Myometrial cell (primary cell): ENCODE results near the gene CACNB3. TPM values are rescaled to one million over a fixed set of nuclear protein-coding genes. Genes with fewer than 3 reads are reported as not detected.

ENCODE experiments used
- total RNA-seq: library from RNA; depleted of rRNA; stranded (reverse); fragments of >200 nt; gene quantifications from 2 replicates; pipeline ENCODE4 v1.2.3, GENCODE V29; 2015

Gene CACNB3
- 28.4 and 31.1 TPM in 2 replicates for total RNA-seq

DNA sequence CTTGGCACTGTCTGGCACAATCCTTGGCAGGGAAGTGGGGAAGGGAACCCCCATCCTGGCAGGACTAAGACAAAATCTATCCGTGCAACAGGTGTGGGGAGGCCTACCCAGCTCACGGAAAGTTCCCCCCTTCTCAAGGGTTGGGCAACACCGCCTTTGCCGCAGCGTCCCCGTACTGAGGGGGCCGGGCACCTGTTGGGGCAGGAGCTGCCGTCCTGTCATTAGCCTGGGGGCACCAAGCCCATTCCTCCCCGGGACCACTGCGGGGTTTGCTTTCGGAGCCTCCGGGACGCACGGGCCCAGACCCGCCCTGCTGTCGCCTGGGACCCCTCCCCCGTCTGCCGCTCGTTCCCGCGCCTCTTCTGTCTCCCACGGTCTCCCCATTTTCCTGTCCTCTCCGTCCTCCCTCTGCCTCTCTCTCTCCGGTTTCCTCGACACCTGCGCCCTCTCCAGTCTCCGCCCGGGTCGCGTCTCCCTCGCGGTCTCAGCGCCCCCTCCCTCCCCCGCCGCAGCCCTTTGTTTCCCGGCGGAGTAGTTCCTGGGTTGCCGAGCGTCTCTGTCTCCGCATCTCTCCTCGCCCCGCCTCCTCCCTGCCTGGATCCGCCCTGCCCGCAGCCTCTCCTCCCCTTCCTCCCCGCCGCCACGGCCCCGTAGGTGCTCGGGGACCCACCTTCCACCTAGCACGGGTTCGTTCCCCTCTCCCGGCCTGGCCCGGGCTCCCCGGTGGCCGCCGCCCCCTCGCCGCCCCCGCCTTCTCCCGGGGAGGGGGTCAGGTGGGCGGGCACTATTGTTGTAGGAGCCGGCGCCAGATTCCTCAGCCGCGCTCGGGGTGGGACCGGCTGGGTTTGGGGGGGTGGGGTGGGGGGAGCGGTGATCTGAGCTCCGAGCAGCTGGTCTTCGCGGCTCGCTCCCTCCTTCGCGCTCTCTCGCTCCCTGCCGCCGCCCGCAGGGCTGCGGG is at the start of gene CACNB3:
Gene CACNB3 (plus strand): TSS at position 624 of the 958 bp plus-strand sequence. CDS start 434 bp downstream, outside the sequence.

DNA sequence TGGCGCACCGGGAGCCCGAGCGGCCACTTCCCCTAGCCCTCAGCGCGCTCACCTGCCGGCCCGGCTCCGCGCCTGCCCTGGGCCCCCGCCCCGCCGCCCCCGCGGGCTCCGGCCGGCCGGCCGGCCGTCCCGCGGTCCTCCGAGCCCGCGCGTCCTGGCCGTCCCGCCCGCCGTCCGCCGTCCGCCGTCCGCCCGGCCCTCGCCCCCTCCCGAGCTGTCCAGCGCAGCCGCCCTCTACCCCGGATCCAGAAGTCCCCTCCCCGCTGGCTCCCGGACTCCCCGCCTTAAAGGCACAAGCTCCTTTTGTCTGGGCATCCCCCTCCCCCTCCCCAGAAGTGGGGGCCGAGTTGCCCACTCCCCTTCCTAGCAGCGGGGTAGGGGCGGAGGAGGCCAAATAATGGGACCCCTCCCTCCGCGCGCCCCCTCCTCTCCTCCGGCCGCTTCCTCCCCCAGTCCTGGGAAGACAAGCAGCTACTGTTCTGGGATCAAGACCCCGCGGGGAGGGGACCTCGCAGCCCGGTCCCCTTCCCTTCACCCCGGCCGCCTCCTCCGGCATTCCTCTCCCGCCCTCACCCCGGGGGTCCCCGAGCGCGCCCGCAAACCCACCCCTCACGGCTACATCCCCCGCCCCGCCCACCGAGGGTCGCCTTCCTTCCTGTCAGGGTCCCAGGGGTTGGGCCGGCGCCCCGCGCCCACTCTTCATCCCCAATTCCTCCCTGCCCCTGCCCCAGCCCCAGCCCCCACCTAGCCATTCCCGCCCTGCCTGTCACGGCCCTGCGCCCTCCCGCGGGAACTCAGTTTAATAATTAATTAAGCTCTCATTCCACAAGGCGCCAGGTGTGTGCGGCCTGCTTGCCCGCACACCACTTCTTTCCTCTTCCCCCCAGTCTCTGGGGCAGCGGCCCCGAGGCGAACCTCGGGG is 29.2 kb upstream of the CACNB3 start, which contains the start of gene ADCY6:
Gene ADCY6 (minus strand): TSS at position 236 of the 922 bp plus-strand sequence. CDS start 5,655 bp downstream, outside the sequence.

DNA sequence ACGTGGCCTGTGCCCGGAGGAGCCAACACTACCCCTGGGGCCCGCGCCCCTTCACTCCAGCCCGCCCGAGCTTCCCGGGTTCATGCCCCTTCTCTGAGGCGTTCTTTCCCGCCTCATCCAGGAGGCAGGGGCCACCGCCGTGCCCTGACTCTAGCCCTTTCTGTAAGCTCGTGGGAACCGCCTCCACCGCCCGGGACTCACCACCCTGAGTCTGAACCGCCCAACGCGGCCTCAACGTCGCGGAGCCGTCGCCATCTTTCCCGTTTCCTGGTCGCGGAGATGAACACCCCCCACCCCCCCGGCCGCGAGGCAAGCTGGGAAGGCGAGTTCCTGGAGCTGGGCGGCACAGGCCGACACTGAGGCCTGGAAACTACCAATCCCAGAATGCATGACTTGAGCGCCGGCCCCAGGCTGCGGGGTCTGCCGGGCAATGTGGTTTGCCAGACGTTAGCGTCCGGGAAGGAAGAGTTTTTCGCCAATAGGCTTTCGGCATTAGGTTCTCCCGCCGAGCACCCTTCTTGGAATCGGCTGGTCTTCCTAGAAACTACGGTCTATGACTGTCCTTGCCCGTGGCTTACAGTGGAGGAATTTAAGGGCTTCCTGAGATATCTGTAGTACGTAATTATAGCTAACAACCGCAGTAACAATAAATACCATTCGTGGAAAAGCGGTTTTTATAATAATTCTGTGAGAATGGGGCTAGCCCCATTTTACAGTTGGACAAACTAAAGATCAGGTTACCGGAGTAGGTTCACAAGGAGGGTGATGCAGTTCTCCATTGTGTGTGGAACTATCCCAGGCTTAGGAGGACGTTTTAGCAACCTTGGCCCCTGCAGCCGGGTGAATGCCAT is 33.8 kb downstream of the CACNB3 start, which contains the start of gene DDX23:
Gene DDX23 (minus strand): TSS at position 281 of the 851 bp plus-strand sequence. CDS start 6,381 bp downstream, outside the sequence.

DNA sequence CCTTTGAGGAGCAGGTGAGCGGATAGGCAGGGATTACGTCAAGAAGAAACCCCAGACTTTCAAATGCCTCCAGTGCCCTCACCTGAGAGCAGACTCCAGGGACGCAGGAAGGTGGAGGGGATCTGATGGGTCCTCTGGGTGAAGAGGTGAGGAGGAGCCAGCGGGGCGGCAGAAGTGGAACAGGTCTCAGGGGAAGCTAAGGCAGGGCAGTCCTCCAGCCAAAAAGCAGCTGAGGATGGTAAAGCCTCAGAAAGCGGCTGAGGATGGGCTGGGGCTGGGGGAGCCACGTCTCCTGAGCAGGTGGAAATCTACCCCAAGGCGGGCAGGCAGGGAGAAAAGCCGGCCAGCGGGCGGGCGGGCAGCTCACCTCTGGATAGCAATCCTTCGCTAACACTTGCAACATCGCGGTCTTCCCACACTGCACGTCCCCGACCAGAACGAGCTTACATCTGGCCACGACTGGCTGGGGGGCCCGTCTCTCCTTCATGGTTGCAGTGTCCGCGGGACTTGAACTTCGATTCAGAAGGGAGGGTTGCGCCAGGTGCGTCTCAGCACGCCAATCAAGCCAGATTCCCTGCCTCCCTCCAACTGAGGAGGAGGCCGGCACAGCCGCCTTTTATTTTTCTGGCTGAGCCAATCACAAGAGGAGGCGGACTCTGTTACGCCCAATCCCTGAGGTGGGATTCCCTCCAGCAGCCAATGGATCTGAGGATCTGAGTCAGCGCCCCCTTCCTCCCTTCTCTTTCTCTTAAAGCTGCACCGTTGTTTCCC is 47.2 kb downstream of the CACNB3 start, which contains the start of gene RND1:
Gene RND1 (minus strand): TSS at position 590 of the 771 bp plus-strand sequence. CDS start 103 bp downstream, at position 487.

Other genes with a start within 250 kb of the CACNB3 start
- gene LALBA, start 248.4 kb upstream of the CACNB3 start, total RNA-seq: not detected in 2 replicates
- gene KANSL2, start 136.3 kb upstream of the CACNB3 start, total RNA-seq: 40.1 and 57.9 TPM in 2 replicates
- 16.1 and 17.4 TPM in 2 replicates for gene CCNT1, start 101.8 kb upstream of the CACNB3 start, total RNA-seq
- gene ADCY6, start 29.4 kb upstream of the CACNB3 start, total RNA-seq: 11.8 and 14.7 TPM in 2 replicates
- 56.5 and 56.8 TPM in 2 replicates for gene DDX23, start 33.7 kb downstream of the CACNB3 start, total RNA-seq
- 0.29 TPM in 1 of 2 replicates, not detected in the other for gene RND1, start 47.4 kb downstream of the CACNB3 start, total RNA-seq
- 70.1 and 72.3 TPM in 2 replicates for gene FKBP11, start 107.0 kb downstream of the CACNB3 start, total RNA-seq
- gene ARF3, start 139.0 kb downstream of the CACNB3 start, total RNA-seq: 88.1 and 98.3 TPM in 2 replicates
- not detected in 2 replicates for gene WNT10B, start 153.2 kb downstream of the CACNB3 start, total RNA-seq
- not detected in 2 replicates for gene WNT1, start 159.8 kb downstream of the CACNB3 start, total RNA-seq
- not detected in 2 replicates for gene DDN, start 180.9 kb downstream of the CACNB3 start, total RNA-seq
- 114 TPM in 2 replicates for gene PRKAG1, start 200.3 kb downstream of the CACNB3 start, total RNA-seq
- gene KMT2D, start 242.3 kb downstream of the CACNB3 start, total RNA-seq: 15.9 and 23.6 TPM in 2 replicates